ENCODE data around the gene CENPN. TPM values are rescaled to one million over a fixed set of nuclear protein-coding genes. Genes with fewer than 3 reads are reported as not detected.

CENPN gene
- total RNA-seq, 1 experiment from 2014 or later = 78.6 TPM

DNA sequence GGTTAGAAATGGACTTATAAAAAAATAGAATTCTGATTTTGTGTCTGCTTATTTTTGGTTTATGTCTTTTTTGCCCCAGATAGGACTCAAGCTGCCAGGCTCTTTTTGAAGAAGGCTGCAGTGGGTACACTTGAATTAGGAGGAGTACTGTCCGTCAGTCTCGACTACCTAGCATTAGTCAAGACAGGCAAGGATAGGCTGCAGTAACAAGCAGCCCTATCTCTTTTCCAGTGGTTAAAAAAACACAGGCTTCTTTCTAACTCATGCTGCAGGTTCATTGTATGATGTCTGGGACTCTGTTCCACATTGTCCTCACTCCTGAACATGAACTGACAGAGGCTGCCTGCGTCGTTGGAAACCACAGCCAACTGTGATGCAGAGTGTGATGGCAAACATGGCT, 62.0 kb downstream of the CENPN start:
- H3K4me2 ChIP-seq (ENCODE audit: insufficient read depth, insufficient read length, low read length) = no peak overlapping the region
- no peaks in the 10 kb centered on the region for H3K23me2 ChIP-seq (ENCODE audit: insufficient read length, low read depth, low read length, poor library complexity, severe bottlenecking)
- H4K5ac ChIP-seq (ENCODE audit: insufficient read length, low read depth, low read length) = no peak overlapping the region
- H3K23ac ChIP-seq (ENCODE audit: insufficient read length, low read depth, low read length) = no peak overlapping the region
- H2BK5ac ChIP-seq (ENCODE audit: insufficient read length, low read length) = no peak overlapping the region
- no peak overlapping the region for H3K4ac ChIP-seq (ENCODE audit: low read depth, low read length)
- H3K56ac ChIP-seq (ENCODE audit: insufficient read length, low read depth, low read length) = no peak overlapping the region
- no peak overlapping the region for H2BK20ac ChIP-seq (ENCODE audit: low read depth, low read length, poor library complexity, severe bottlenecking)
- no peak overlapping the region for H2BK15ac ChIP-seq (ENCODE audit: low read depth, low read length)
- H3K14ac ChIP-seq (ENCODE audit: insufficient read depth, low read length) = no peak overlapping the region
- Mint-ChIP-seq H3K4me3 (no peak overlapping the region), H3K27ac (no peak overlapping the region), H3K9me3 (no peaks in the 10 kb centered on the region), H3K27me3 (ENCODE audit: low read depth) (no peaks in the 10 kb centered on the region; the same call in 1 of the 2 replicates), H3K36me3 (ENCODE audit: insufficient read depth in 1 of 3, low read depth in 3 of 3) (no peaks in the 10 kb centered on the region), H3K4me1 (peaks cover 14% of the 10 kb centered on the region in 2 experiments)
- H3K27me3 ChIP-seq (ENCODE audit: insufficient read depth, low read length) = no peaks in the 10 kb centered on the region
- no peak overlapping the region for H2BK120ac ChIP-seq (ENCODE audit: low read depth, low read length, poor library complexity, severe bottlenecking)
- no peak overlapping the region for H3T11ph ChIP-seq (ENCODE audit: low read length)
- no peak overlapping the region for H2AFZ ChIP-seq (ENCODE audit: low read length)
- no peaks in the 10 kb centered on the region for H4K20me1 ChIP-seq (ENCODE audit: control insufficient read depth, insufficient read depth, insufficient read length)
- no peak overlapping the region for H2AK5ac ChIP-seq (ENCODE audit: insufficient read length, low read length)
- no peaks in the 10 kb centered on the region for H3K9me3 ChIP-seq (ENCODE audit: control insufficient read depth, low read depth, low read length)
- H3K27ac ChIP-seq (ENCODE audit: insufficient read length, low read depth, low read length) = no peak overlapping the region
- H3K4me1 ChIP-seq (ENCODE audit: insufficient read depth, low read length) = no peaks in the 10 kb centered on the region
- WGBS (ENCODE audit: extremely low coverage, insufficient read length, low lambda C conversion rate) = no CpG with 5 or more reads among the region's 4 CpGs
- no peak overlapping the region for H3K9ac ChIP-seq (ENCODE audit: extremely low read depth, insufficient read length, low read length)
- H4K91ac ChIP-seq (ENCODE audit: insufficient read length, low read depth, low read length) = no peak overlapping the region
- no peaks in the 10 kb centered on the region for H3K79me2 ChIP-seq (ENCODE audit: insufficient read depth, low read length)
- no peak for TF ChIP-seq CTCF (conservative IDR thresholded peaks at IDR 0.05)
- H4K8ac ChIP-seq (replicated peaks; ENCODE audit: insufficient read length, low read depth, low read length) = no peak overlapping the region
- no peak for DNase-seq
- no peak overlapping the region for H2BK12ac ChIP-seq (ENCODE audit: insufficient read length, low read depth, low read length)
- H3K79me1 ChIP-seq (ENCODE audit: insufficient read depth, low read depth, low read length, poor library complexity, severe bottlenecking) = no peaks in the 10 kb centered on the region
- no peak overlapping the region for H3K18ac ChIP-seq (ENCODE audit: insufficient read length, low read depth, low read length)
